SU-DHL-6 (cell line): ENCODE results near the gene CCR7.

Source experiments
- H2AFZ ChIP-seq: fragments of 200-600 bp; sonication (generic); 2 replicates; pipeline ENCODE4 v1.6.1; 2014; ENCODE audit warnings: low read depth, mild to moderate bottlenecking, moderate library complexity, mixed read lengths, antibody characterized with exemption, low read length; ENCODE audit not compliant: severe bottlenecking
- H3F3A ChIP-seq: fragments of 200-600 bp; shearing (Covaris generic); 2 replicates; pipeline ENCODE4 v1.6.0; 2016; ENCODE audit warnings: antibody characterized with exemption, mild to moderate bottlenecking; ENCODE audit not compliant: insufficient read depth
- H3K27ac ChIP-seq: fragments of 200-600 bp; sonication (generic); 2 replicates; pipeline ENCODE4 v1.5.1; 2016; ENCODE audit warnings: low read depth, mild to moderate bottlenecking, low read length, moderate library complexity, mixed read lengths
- H3K27me3 ChIP-seq: fragments of 200-600 bp; sonication (generic), shearing (Covaris generic); 2 replicates; pipeline ENCODE4 v1.6.0; 2014; ENCODE audit warnings: mild to moderate bottlenecking, low read length
- H3K36me3 ChIP-seq: fragments of 200-600 bp; sonication (generic); 2 replicates; pipeline ENCODE4 v1.6.1; 2014; ENCODE audit warnings: mild to moderate bottlenecking, low read length, mixed read lengths
- H3K4me2 ChIP-seq: fragments of 300-600, 200-600 bp; shearing (Covaris generic), sonication (generic); 2 replicates; pipeline ENCODE4 v1.6.0; 2014; ENCODE audit warnings: low read length, low read depth, mild to moderate bottlenecking; ENCODE audit not compliant: poor library complexity, severe bottlenecking
- H3K4me3 ChIP-seq: fragments of 200-600 bp; sonication (generic); 2 replicates; pipeline ENCODE4 v1.5.1; 2014; ENCODE audit warnings: antibody characterized with exemption, low read length, mild to moderate bottlenecking, mixed read lengths; ENCODE audit not compliant: insufficient read depth, poor library complexity, severe bottlenecking
- H3K79me2 ChIP-seq: fragments of 200-600 bp; sonication (generic); 2 replicates; pipeline ENCODE4 v1.6.1; 2014; ENCODE audit warnings: mild to moderate bottlenecking, low read length, moderate library complexity; ENCODE audit not compliant: insufficient read depth
- H3K9ac ChIP-seq: fragments of 200-600 bp; sonication (generic); 2 replicates; pipeline ENCODE4 v1.7.0; 2014; ENCODE audit warnings: mild to moderate bottlenecking, low read length
- H3K9me2 ChIP-seq: fragments of 200-600 bp; sonication (generic); replicated peaks from 2 replicates; pipeline ENCODE4 v1.6.1; 2014; ENCODE audit warnings: low read length; ENCODE audit not compliant: insufficient read depth
- H3K9me3 ChIP-seq: fragments of 200-600 bp; sonication (generic); 2 replicates; pipeline ENCODE4 v1.6.1; 2014; ENCODE audit warnings: low read length, mixed read lengths; ENCODE audit not compliant: insufficient read depth
- H4K20me1 ChIP-seq: fragments of 200-600 bp; sonication (generic); 2 replicates; pipeline ENCODE4 v1.6.1; 2014; ENCODE audit warnings: low read depth, mild to moderate bottlenecking, antibody characterized with exemption, low read length, moderate library complexity, mixed read lengths
- EZH2phosphoT487 ChIP-seq: fragments of 200-600 bp; sonication (generic), shearing (Covaris generic); conservative IDR thresholded peaks from 2 replicates; pipeline ENCODE4 v1.6.1; 2018; ENCODE audit warnings: mild to moderate bottlenecking, antibody characterized with exemption, low read length, moderate library complexity, mixed read lengths
- TF ChIP-seq, protein P1 (sequence below): fragments of 200-600 bp; sonication (generic); IDR thresholded peaks from one replicate; pipeline ENCODE4 v1.5.1; 2017; ENCODE audit warnings: antibody characterized with exemption, mild to moderate bottlenecking, low read length, moderate library complexity; ENCODE audit not compliant: insufficient read depth, poor library complexity, severe bottlenecking

The CCR7 gene, protein sequence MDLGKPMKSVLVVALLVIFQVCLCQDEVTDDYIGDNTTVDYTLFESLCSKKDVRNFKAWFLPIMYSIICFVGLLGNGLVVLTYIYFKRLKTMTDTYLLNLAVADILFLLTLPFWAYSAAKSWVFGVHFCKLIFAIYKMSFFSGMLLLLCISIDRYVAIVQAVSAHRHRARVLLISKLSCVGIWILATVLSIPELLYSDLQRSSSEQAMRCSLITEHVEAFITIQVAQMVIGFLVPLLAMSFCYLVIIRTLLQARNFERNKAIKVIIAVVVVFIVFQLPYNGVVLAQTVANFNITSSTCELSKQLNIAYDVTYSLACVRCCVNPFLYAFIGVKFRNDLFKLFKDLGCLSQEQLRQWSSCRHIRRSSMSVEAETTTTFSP

DNA sequence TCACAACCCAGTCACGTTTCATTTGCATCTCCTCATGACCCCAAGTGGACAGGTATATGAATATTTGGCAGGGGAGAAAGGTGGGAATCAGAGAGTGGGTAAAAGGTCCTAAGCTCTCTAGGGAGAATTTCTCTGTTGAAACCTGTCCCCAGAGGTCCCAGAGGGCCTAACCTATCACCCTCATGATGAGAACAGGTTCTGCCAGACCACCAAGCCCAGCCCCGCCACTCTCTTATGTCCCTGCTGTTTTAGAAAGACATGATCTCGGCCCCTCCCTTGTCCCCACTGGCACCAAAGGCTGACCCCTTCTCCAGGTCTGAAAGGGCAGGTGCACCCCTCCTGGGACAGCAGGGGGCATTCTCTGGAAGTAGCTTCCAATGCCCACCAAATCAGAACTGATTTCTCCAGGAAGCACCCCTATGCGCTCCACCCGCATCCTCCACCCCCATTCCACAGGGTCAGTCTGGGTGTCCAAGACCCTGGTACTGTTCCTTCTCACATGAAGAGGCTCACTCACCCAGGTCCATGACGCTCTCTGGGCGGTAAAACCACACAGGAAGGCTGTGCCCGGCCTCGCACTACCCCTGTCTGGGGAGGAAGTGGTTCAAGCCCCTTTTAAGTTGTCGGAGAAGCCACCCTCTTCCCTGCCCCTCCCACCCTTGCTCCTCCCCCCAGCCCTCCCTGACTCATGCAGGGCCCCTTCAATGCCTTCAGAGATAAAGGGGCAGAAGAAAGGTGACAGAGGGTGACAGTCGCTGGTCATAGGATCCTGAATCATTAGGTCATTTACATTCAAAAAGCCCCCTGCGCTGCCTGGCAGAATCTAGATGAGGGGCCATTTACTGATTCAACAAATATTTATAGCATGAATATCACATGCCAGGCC lies at the start of gene CCR7:
CCR7 (minus strand) TSS at position 590 of the 886 bp plus-strand sequence; CDS start at position 527, 63 bp downstream.
- no peaks in the 10 kb centered on the region for H3K36me3 ChIP-seq
- H3K27me3 ChIP-seq, result no peaks in the 10 kb centered on the region
- H3K9ac ChIP-seq, result no peak within 1 kb of the TSS
- no peak within 1 kb of the TSS for H3K4me2 ChIP-seq
- no peaks in the 10 kb centered on the region for H3K9me2 ChIP-seq
- no peak for TF ChIP-seq EZH2phosphoT487
- TF ChIP-seq, protein P1, sequence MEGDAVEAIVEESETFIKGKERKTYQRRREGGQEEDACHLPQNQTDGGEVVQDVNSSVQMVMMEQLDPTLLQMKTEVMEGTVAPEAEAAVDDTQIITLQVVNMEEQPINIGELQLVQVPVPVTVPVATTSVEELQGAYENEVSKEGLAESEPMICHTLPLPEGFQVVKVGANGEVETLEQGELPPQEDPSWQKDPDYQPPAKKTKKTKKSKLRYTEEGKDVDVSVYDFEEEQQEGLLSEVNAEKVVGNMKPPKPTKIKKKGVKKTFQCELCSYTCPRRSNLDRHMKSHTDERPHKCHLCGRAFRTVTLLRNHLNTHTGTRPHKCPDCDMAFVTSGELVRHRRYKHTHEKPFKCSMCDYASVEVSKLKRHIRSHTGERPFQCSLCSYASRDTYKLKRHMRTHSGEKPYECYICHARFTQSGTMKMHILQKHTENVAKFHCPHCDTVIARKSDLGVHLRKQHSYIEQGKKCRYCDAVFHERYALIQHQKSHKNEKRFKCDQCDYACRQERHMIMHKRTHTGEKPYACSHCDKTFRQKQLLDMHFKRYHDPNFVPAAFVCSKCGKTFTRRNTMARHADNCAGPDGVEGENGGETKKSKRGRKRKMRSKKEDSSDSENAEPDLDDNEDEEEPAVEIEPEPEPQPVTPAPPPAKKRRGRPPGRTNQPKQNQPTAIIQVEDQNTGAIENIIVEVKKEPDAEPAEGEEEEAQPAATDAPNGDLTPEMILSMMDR, result no peak
- no peaks in the 10 kb centered on the region for H4K20me1 ChIP-seq
- no peaks in the 10 kb centered on the region; the same call in 1 of the 2 replicates for H3K9me3 ChIP-seq
- no peak within 1 kb of the TSS for H2AFZ ChIP-seq
- peaks cover 4% of the 10 kb centered on the region; the same call in 1 of the 2 replicates for H3F3A ChIP-seq
- H3K27ac ChIP-seq, result no peak within 1 kb of the TSS
- H3K4me3 ChIP-seq, result no peak within 1 kb of the TSS
- no peaks in the 10 kb centered on the region for H3K79me2 ChIP-seq

DNA sequence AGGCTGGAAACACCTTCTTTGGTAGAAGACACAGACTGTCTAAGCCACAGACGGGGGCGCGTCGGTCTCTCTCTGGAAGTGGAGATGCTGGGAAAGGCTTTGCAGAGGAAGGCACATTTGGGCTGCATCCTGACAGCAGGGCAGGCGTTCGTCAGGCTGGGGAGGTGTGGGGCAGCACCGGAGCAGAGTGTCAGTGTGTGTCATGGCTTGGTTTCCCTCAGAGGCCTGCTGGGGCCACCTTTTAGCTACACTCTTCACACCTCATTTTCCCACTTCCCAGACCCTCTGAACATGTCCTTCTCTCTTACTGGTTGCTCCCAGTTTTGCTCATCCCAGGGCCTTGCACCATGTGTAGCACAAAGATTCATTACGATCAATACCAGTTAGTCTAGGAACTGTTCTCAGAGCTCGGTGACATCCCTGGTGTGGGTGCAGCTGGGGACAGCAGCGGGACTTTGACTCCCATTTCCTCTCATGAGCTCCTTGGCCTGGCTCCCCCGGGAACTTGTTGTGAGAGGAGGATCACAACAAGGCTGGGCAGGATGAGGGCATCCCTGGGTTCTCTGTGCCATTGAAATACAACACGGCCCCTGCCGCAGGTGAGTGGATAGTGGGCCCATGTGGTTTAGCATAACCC lies 49.3 kb upstream of the CCR7 start:
- no peaks in the 10 kb centered on the region for H3K9me3 ChIP-seq
- H2AFZ ChIP-seq, result no peak overlapping the region
- no peak for TF ChIP-seq EZH2phosphoT487
- TF ChIP-seq, protein P1, result no peak
- H3K4me3 ChIP-seq, result no peak overlapping the region
- no peaks in the 10 kb centered on the region for H3K79me2 ChIP-seq
- no peak overlapping the region for H3K9ac ChIP-seq
- no peaks in the 10 kb centered on the region for H3K9me2 ChIP-seq
- H3K27ac ChIP-seq, result no peak overlapping the region
- H3K27me3 ChIP-seq, result no peaks in the 10 kb centered on the region
- no peaks in the 10 kb centered on the region; the same call in 1 of the 2 replicates for H3F3A ChIP-seq
- H4K20me1 ChIP-seq, result no peaks in the 10 kb centered on the region
- H3K36me3 ChIP-seq, result no peaks in the 10 kb centered on the region
- no peak overlapping the region for H3K4me2 ChIP-seq

DNA sequence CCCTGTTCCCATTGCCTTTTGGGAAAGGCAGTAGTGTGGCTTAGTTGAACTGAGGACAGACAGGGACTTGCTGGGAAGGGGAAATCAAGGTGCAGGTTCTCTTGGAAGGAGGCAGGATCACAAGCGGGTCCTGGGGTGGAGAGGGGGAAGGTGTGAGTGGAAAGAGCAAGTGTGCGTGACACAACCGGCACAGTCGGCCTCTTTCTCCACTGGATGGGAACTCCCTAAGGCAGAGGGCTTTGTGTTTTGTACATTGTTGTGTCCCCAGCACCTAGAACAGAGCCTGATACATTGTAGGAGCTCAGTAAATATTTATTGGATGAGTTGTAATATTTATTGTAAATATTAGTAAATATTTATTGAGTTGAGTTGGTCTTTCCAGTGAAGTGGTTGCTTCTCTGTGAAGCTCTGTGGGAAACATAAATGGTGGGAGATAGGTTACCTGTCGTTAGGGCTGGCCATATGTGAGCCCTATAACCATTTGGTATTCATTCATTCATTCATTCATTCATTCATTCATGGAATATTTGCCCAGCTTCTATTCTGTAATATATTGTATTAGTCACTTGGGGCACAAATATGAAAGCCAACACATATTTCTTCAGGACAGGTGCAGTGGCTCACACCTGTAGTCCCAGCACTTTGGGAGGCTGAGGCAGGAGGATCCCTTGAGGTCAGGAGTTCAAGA lies 48.3 kb upstream of the CCR7 start:
- Histone ChIP-seq H3K9me3 (no peaks in the 10 kb centered on the region), H3K9ac (no peak overlapping the region), H3K4me3 (no peak overlapping the region), H3K79me2 (no peaks in the 10 kb centered on the region), H3K9me2 (no peaks in the 10 kb centered on the region), H3K36me3 (no peaks in the 10 kb centered on the region), H3K27me3 (no peaks in the 10 kb centered on the region), H4K20me1 (no peaks in the 10 kb centered on the region), H2AFZ (no peak overlapping the region), H3F3A (no peaks in the 10 kb centered on the region; the same call in 1 of the 2 replicates), H3K4me2 (no peak overlapping the region), H3K27ac (no peak overlapping the region)
- TF ChIP-seq, protein P1, result no peak
- TF ChIP-seq EZH2phosphoT487, result no peak
